ENCODE measurements around the gene NTHL1. TPM values are rescaled to one million over a fixed set of nuclear protein-coding genes. Genes with fewer than 3 reads are reported as not detected.
A peak's percentile ranks its signal among the peaks of the same experiment; 100 is the strongest.

The NTHL1 gene
- total and polyA plus RNA-seq, 2 of the 13 experiments (the other 11 are each of a cell fraction or from before 2014, with no cell fraction given), result 47.5 to 64.9 TPM

GRCh38 chr16:2027024-2028010 lies 20.3 kb downstream of the NTHL1 start (continued):
- no peak for TF ChIP-seq CEBPZ (IDR thresholded peaks at IDR 0.05; ENCODE audit: low read length)
- no peak for TF ChIP-seq ATF7-NPFF (CRISPR knock-in tag; IDR thresholded peaks at IDR 0.05; ENCODE audit: low read depth)
- TF ChIP-seq ZNF280B (CRISPR knock-in tag; IDR thresholded peaks at IDR 0.05; ENCODE audit: borderline replicate concordance), result 0 out of 2 replicates have a peak, but pooled peaks have one; percentile 29
- no peak for TF ChIP-seq LBX2 (CRISPR knock-in tag; IDR thresholded peaks at IDR 0.05; ENCODE audit: borderline replicate concordance)
- TF ChIP-seq, protein P1, sequence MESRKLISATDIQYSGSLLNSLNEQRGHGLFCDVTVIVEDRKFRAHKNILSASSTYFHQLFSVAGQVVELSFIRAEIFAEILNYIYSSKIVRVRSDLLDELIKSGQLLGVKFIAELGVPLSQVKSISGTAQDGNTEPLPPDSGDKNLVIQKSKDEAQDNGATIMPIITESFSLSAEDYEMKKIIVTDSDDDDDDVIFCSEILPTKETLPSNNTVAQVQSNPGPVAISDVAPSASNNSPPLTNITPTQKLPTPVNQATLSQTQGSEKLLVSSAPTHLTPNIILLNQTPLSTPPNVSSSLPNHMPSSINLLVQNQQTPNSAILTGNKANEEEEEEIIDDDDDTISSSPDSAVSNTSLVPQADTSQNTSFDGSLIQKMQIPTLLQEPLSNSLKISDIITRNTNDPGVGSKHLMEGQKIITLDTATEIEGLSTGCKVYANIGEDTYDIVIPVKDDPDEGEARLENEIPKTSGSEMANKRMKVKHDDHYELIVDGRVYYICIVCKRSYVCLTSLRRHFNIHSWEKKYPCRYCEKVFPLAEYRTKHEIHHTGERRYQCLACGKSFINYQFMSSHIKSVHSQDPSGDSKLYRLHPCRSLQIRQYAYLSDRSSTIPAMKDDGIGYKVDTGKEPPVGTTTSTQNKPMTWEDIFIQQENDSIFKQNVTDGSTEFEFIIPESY (CRISPR knock-in tag; IDR thresholded peaks at IDR 0.05), result peak; percentile 89; the same call in 1 of the 2 replicates
- no peak for TF ChIP-seq ZNF777 (CRISPR knock-in tag; IDR thresholded peaks at IDR 0.05)
- no peak for TF ChIP-seq ZFP36L2 (CRISPR knock-in tag; IDR thresholded peaks at IDR 0.05)
- TF ChIP-seq SKI (IDR thresholded peaks at IDR 0.05; ENCODE audit: partially characterized antibody), result peak; percentile 44
- no peak for TF ChIP-seq MEIS1 (CRISPR knock-in tag; IDR thresholded peaks at IDR 0.05; ENCODE audit: borderline replicate concordance)
- TF ChIP-seq POLR2AphosphoS2 (IDR thresholded peaks at IDR 0.05; ENCODE audit: low read depth, low read length), result no peak
- 0 out of 2 replicates have a peak, but pooled peaks have one; percentile 29 for TF ChIP-seq FOXC1 (CRISPR knock-in tag; IDR thresholded peaks at IDR 0.05; ENCODE audit: borderline replicate concordance)
- no peak; the same call in 1 of the 2 replicates for TF ChIP-seq MXD1 (CRISPR knock-in tag; IDR thresholded peaks at IDR 0.05)
- no peak for TF ChIP-seq ZNF496 (CRISPR knock-in tag; IDR thresholded peaks at IDR 0.05; ENCODE audit: insufficient replicate concordance)
- peak; percentile 66 for TF ChIP-seq CTCF (CRISPR knock-in tag; IDR thresholded peaks at IDR 0.05)
